Measurements from ENCODE around the gene CEND1.
"Not testable (repeated sequence)": the region's sequence is repeated elsewhere in the genome, so short reads cannot be mapped to it uniquely, and the experiment has no call there.

The CEND1 gene

GRCh38 chr11:763073-763463 lies 26.8 kb downstream of the CEND1 start:
- DNase-seq: no peak

GRCh38 chr11:762421-763072 lies 27.3 kb downstream of the CEND1 start:
- peak; percentile 45 for DNase-seq

- no peak for DNase-seq
Observed at GRCh38 chr11:761526-762108, 28.3 kb downstream of the CEND1 start.

GRCh38 chr11:760236-760635 lies 29.7 kb downstream of the CEND1 start:
- DNase-seq: no peak

DNA sequence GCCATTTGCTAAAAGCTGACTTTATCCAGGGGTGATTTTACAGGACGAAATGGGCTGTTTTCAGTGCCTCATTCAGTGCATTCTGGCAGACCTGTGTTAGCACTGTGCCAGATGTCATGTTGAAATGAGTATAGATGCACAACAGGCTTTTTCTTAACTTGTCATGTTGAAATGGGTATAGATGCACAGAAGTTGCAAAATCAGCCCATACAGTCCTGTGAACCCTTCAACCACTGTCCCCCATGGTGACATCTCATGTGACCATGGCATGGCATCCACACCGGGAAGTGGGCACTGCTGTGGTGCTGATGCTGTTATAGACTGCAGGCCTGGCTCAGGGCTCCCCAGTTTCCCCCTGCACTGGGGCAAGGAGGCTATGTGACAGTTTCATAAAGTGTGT lies 40.2 kb downstream of the CEND1 start:
- no peak for DNase-seq

- no peak for DNase-seq
Observed at GRCh38 chr11:748007-748359, 41.9 kb downstream of the CEND1 start.

GRCh38 chr11:747158-748006 lies 42.5 kb downstream of the CEND1 start, which contains the start of gene TALDO1:
Gene TALDO1, plus strand, starts transcription at chr11:747464. Its CDS starts 18 bp downstream, at chr11:747482.
- peak; percentile 85 for DNase-seq

- no peak for DNase-seq
Observed at GRCh38 chr11:746289-747157, 43.4 kb downstream of the CEND1 start.

DNA sequence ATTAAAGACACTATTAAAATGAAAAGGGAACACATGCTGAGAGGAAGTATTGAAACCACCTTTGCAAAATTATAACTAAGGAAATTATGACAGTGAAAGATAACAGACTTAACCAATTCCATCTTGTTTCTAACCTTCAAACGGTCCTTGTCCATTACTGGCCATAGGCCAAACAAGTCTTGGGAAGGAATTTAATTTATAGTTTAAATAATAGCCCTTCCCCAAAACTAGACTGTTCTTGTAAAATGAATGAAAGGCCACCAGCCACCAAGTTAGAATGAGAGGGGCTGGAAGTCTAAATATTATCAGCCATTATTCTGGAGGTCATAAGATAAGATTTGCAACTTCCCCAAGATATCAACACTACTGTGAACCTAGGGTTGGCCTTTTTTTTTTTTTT lies 44.5 kb downstream of the CEND1 start:
- no peak for DNase-seq

GRCh38 chr11:742571-743201 lies 47.2 kb downstream of the CEND1 start:
- no peak for DNase-seq

GRCh38 chr11:742156-742546 lies 47.7 kb downstream of the CEND1 start:
- DNase-seq: no peak

DNA sequence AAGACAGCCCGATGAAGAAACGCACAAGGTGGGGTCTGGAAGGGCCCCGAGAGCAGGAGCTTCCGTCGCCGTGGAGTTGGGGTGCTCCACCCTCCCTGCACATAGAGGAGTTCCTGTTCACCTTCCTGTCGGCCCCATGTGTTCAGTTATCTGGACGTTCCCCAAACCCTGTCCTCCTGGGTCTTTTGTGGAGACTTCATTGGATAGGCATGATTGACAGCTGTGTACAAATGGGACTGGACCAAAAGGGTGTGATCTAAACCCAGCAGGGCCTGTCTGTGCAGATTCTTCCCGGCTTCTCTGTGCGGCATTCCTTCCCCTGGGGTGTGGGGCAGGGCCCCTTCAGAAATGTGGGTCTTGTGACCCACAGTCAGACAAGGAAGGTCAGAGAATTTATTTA lies 52.0 kb downstream of the CEND1 start:
- DNase-seq: not testable (repeated sequence)

DNA sequence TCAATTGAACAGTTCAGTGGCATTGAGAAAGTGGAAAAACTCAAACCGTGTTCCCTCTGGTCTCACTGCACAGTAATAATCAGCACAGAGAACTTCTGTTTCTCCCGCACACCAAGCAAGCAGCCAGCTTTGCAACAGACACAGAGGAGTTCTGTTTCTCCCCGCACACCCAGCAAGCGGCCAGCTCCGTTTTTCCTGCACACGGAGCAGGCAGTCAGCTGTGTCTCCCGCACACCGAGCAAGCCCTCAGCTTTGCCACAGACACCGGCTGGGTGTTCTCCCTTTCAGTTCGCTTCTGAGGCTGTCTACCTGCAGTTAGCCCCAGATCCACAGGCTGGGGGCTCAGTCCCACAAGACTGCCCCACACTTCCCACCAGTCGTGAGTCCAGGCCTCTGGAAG lies 52.5 kb downstream of the CEND1 start:
- no peak for DNase-seq

Data from fibroblast of skin of right biceps (primary cell).